Measurements from ENCODE around the gene CORO2B. TPM values are rescaled to one million over a fixed set of nuclear protein-coding genes. Genes with fewer than 3 reads are reported as not detected.

The CORO2B gene
- polyA plus RNA-seq, 1 donor from 2014 or later: 15.1 TPM

GRCh38 chr15:68606375-68606774, 27.6 kb downstream of the CORO2B start:
- Histone ChIP-seq H2AFZ (ENCODE audit: low read depth, low read length) (no peak overlapping the region), H3K9me3 (ENCODE audit: low read length) (no peaks in the 10 kb centered on the region), H3K27ac (ENCODE audit: low read length) (no peak overlapping the region), H3K27me3 (ENCODE audit: insufficient read depth, low read depth, low read length) (no peaks in the 10 kb centered on the region), H3K9me2 (ENCODE audit: insufficient read depth, low read length) (no peaks in the 10 kb centered on the region), H3K9ac (ENCODE audit: low read length) (no peak overlapping the region), H3K4me2 (ENCODE audit: low read length) (no peak overlapping the region), H4K20me1 (ENCODE audit: insufficient read depth) (no peaks in the 10 kb centered on the region), H3F3A (ENCODE audit: insufficient read depth, low read length, poor library complexity, severe bottlenecking) (no peaks in the 10 kb centered on the region), H3K79me2 (replicated peaks; ENCODE audit: insufficient read depth, low read length) (peaks cover 8% of the 10 kb centered on the region), H3K36me3 (ENCODE audit: insufficient read depth, low read length) (no peaks in the 10 kb centered on the region), H3K4me3 (ENCODE audit: low read length) (no peak overlapping the region)
- no peak for TF ChIP-seq TAF1 (IDR thresholded peaks at IDR 0.05; ENCODE audit: low read depth)
- TF ChIP-seq SMC3 (conservative IDR thresholded peaks at IDR 0.05; ENCODE audit: poor library complexity): no peak
- no peak for TF ChIP-seq CTCF (IDR thresholded peaks at IDR 0.05; ENCODE audit: poor library complexity, severe bottlenecking)
- TF ChIP-seq RAD21 (conservative IDR thresholded peaks at IDR 0.05): no peak
- no peak for TF ChIP-seq EZH2 (IDR thresholded peaks at IDR 0.05; ENCODE audit: borderline replicate concordance, insufficient read depth, low read length, poor library complexity, severe bottlenecking)
- TF ChIP-seq REST (IDR thresholded peaks at IDR 0.05; ENCODE audit: borderline replicate concordance): no peak
- no peak for TF ChIP-seq POLR2AphosphoS5 (IDR thresholded peaks at IDR 0.05)
- TF ChIP-seq EP300 (conservative IDR thresholded peaks at IDR 0.05; ENCODE audit: poor library complexity, severe bottlenecking): no peak
- TF ChIP-seq MXI1 (conservative IDR thresholded peaks at IDR 0.05; ENCODE audit: poor library complexity, severe bottlenecking): no peak

GRCh38 chr15:68608206-68608843, 29.5 kb downstream of the CORO2B start:
- H3K79me2 ChIP-seq (replicated peaks; ENCODE audit: insufficient read depth, low read length): peaks cover 12% of the 10 kb centered on the region
- no peak overlapping the region for H3K4me3 ChIP-seq (ENCODE audit: low read length)
- no peaks in the 10 kb centered on the region for H3K27me3 ChIP-seq (ENCODE audit: insufficient read depth, low read depth, low read length)
- H4K20me1 ChIP-seq (ENCODE audit: insufficient read depth): no peaks in the 10 kb centered on the region
- H3K36me3 ChIP-seq (ENCODE audit: insufficient read depth, low read length): no peaks in the 10 kb centered on the region
- no peak overlapping the region for H2AFZ ChIP-seq (ENCODE audit: low read depth, low read length)
- TF ChIP-seq REST (IDR thresholded peaks at IDR 0.05; ENCODE audit: borderline replicate concordance): no peak
- no peaks in the 10 kb centered on the region for H3K9me2 ChIP-seq (ENCODE audit: insufficient read depth, low read length)
- no peaks in the 10 kb centered on the region for H3F3A ChIP-seq (ENCODE audit: insufficient read depth, low read length, poor library complexity, severe bottlenecking)
- H3K9ac ChIP-seq (ENCODE audit: low read length): no peak overlapping the region
- H3K4me2 ChIP-seq (ENCODE audit: low read length): no peak overlapping the region
- no peaks in the 10 kb centered on the region for H3K9me3 ChIP-seq (ENCODE audit: low read length)
- no peak overlapping the region for H3K27ac ChIP-seq (ENCODE audit: low read length)

All from neural cell (in vitro differentiated cells).